ENCODE data around the gene GGA1. TPM values are rescaled to one million over a fixed set of nuclear protein-coding genes. Genes with fewer than 3 reads are reported as not detected.
A peak's percentile ranks its signal among the peaks of the same experiment; 100 is the strongest.

The GGA1 gene
- total RNA-seq, 3 donors from 2014 or later: 70.4 to 79.0 (median 74.3) TPM

DNA sequence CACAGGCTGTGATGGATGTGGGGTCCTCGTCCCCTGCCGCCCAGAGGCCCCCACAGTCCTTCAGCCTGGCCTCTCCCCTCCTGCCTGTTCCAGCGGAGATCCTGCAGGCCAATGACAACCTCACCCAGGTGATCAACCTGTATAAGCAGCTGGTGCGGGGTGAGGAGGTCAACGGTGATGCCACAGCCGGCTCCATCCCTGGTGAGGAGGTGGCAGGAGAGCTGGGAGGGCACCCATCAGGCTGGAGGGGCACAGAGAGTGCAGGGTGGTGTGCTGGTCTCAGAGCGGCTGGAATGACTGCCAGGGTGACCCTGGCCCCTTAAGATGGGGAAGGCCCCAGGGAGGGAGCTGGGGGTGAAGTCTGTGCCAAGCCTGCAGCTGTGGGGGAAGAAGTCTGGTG, 16.2 kb downstream of the GGA1 start:
- DNase-seq: no peak

DNA sequence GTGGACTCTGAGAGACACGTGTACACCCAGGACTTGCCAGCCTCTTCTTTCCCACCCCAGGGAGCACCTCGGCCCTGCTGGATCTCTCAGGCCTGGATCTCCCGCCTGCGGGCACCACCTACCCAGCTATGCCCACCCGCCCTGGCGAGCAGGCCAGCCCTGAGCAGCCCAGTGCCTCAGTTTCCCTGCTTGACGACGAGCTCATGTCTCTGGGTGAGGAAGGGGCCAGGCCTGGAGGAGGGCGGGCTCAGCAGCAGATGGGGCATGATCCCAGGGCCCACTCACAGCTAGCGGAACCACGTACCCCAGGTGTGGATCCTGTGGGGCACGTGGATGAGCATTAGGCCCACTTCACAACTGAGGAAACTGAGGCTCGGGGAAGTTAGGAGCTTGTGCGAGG, 17.1 kb downstream of the GGA1 start:
- Histone ChIP-seq H3K9me3 (no peaks in the 10 kb centered on the region), H3K36me3 (ENCODE audit: low read depth) (peaks cover 4% of the 10 kb centered on the region), H3K4me3 (no peak overlapping the region), H3K4me1 (ENCODE audit: low read depth) (peaks cover 37% of the 10 kb centered on the region)
- intact Hi-C loops (cut with DNase I, micrococcal nuclease): loop anchor here in 1 of 2 donors (10.0 kb wide), 1 partner anchor 59 kb away; the partner anchor contains the start of gene NOL12
- TF ChIP-seq, protein P1, sequence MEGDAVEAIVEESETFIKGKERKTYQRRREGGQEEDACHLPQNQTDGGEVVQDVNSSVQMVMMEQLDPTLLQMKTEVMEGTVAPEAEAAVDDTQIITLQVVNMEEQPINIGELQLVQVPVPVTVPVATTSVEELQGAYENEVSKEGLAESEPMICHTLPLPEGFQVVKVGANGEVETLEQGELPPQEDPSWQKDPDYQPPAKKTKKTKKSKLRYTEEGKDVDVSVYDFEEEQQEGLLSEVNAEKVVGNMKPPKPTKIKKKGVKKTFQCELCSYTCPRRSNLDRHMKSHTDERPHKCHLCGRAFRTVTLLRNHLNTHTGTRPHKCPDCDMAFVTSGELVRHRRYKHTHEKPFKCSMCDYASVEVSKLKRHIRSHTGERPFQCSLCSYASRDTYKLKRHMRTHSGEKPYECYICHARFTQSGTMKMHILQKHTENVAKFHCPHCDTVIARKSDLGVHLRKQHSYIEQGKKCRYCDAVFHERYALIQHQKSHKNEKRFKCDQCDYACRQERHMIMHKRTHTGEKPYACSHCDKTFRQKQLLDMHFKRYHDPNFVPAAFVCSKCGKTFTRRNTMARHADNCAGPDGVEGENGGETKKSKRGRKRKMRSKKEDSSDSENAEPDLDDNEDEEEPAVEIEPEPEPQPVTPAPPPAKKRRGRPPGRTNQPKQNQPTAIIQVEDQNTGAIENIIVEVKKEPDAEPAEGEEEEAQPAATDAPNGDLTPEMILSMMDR (IDR thresholded peaks at IDR 0.05): no peak
- DNase-seq: no peak
- no peak for ATAC-seq

More for the DNA sequence above, 16.2 kb downstream of the GGA1 start:
- TF ChIP-seq, protein P1 (IDR thresholded peaks at IDR 0.05): no peak
- Histone ChIP-seq H3K4me1 (ENCODE audit: low read depth) (peaks cover 37% of the 10 kb centered on the region), H3K36me3 (ENCODE audit: low read depth) (peaks cover 4% of the 10 kb centered on the region), H3K4me3 (no peak overlapping the region), H3K9me3 (no peaks in the 10 kb centered on the region)
- intact Hi-C loops (cut with DNase I, micrococcal nuclease): loop anchor here in 1 of 2 donors (10.0 kb wide), 1 partner anchor 60 kb away; the partner anchor contains the start of gene NOL12
- ATAC-seq: no peak

DNA sequence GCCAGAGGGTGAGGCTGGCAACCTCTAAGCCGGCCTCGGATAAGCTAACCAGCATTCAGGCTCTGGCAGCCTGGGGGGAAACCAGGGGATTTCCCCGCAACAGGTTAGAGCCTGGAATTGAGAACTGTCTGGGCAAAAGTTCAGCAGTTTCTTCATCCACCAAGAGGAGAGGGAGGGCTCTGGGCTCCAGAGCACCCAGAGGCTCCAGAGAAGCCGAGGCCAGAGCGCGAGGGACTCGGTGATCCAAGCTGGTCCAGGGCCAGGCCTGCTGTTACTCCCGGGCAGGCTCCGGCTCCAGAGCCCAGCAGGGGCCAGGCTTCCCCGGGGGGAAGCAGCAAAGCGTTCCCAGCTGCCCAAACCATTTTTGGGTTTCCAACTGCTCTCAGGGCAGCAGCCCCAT, 17.5 kb downstream of the GGA1 start:
- Histone ChIP-seq H3K36me3 (ENCODE audit: low read depth) (peaks cover 4% of the 10 kb centered on the region), H3K9me3 (no peaks in the 10 kb centered on the region), H3K4me1 (ENCODE audit: low read depth) (peaks cover 37% of the 10 kb centered on the region), H3K4me3 (no peak overlapping the region)
- intact Hi-C loops (cut with DNase I, micrococcal nuclease): loop anchor here in 1 of 2 donors (10.0 kb wide), 1 partner anchor 59 kb away; the partner anchor contains the start of gene NOL12
- peak; percentile 0 for ATAC-seq
- TF ChIP-seq, protein P1 (IDR thresholded peaks at IDR 0.05): no peak
- peak in 2 of 3 donors; percentile 63 to 75 for DNase-seq

DNA sequence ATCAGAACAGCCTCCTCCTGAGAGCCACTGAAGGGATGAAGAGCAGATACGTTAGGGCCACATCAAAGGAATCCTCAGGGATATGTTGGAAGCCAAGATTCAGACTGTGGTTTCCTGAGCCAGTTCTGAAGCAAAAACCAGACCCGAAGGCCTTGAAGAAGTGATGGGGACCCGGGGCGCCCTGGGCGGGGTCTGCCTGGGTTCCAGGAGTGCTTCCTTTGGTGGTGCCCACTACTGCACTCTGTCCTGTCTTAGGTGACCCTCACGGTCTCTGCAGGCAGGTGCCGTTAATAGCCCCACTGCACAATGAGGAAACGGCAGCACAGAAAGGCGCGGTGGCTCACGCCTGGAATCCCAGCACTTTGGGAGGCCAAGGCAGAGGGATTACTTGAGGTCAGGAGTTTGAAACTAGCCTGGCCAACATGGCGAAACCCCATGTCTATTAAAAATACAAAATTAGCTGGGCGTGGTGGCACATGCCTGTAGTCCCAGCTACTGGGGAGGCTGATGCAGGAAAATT, 18.0 kb downstream of the GGA1 start:
- peak in 1 of 3 donors; percentile 67 for DNase-seq
- ATAC-seq: peak; percentile 17
- TF ChIP-seq, protein P1 (IDR thresholded peaks at IDR 0.05): no peak
- peaks cover 37% of the 10 kb centered on the region for H3K4me1 ChIP-seq (ENCODE audit: low read depth)
- H3K9me3 ChIP-seq: no peaks in the 10 kb centered on the region
- no peak overlapping the region for H3K4me3 ChIP-seq
- intact Hi-C loops (cut with DNase I, micrococcal nuclease): loop anchor here in 1 of 2 donors (10.0 kb wide), 1 partner anchor 58 kb away; the partner anchor contains the start of gene NOL12
- peaks cover under 1% of the 10 kb centered on the region for H3K36me3 ChIP-seq (ENCODE audit: low read depth)

DNA sequence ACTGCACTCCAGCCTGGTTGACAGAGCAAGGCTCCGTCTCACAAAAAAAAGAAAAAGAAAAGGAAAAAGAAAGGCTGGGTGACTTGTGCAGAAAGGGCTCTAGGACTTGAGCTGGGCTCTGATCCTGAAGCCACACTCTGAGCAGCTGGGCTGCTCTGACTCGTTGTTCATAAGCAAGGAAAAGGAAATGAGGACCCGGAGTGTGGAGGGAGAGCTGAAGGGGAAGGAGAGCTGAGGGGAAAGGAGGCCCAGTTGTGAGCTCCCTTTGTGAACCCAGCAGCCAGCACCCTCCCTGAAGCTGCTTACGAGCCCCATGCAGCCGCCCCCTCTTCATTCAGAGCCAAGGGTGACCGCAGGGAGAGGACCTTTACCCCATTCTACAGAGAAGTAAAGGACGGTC, 18.5 kb downstream of the GGA1 start:
- no peak for ATAC-seq
- Histone ChIP-seq H3K36me3 (ENCODE audit: low read depth) (no peaks in the 10 kb centered on the region), H3K4me3 (no peak overlapping the region), H3K9me3 (no peaks in the 10 kb centered on the region), H3K4me1 (ENCODE audit: low read depth) (peaks cover 37% of the 10 kb centered on the region)
- intact Hi-C loops (cut with DNase I, micrococcal nuclease): loop anchor here in 1 of 2 donors (10.0 kb wide), 1 partner anchor 58 kb away; the partner anchor contains the start of gene NOL12
- no peak for DNase-seq
- TF ChIP-seq, protein P1 (IDR thresholded peaks at IDR 0.05): no peak
